T-helper 9 cell (primary cell): ENCODE results near the gene FILIP1L.

ENCODE experiments used
- DNase-seq: peaks from one replicate; pipeline ENCODE4 v3.0.0-alpha.2; 2020

Gene FILIP1L

GRCh38 chr3:100006570-100007271 lies 107.6 kb downstream of the FILIP1L start:
- no peak for DNase-seq

- no peak for DNase-seq
Observed at GRCh38 chr3:100005665-100006393, 108.5 kb downstream of the FILIP1L start.

GRCh38 chr3:100004931-100005330 lies 109.4 kb downstream of the FILIP1L start:
- no peak for DNase-seq

- no peak for DNase-seq
Observed at GRCh38 chr3:100003609-100004503, 110.4 kb downstream of the FILIP1L start.

- no peak for DNase-seq
Observed at GRCh38 chr3:100002599-100003350, 111.5 kb downstream of the FILIP1L start.

- DNase-seq = no peak
Observed at GRCh38 chr3:100001526-100002270, 112.6 kb downstream of the FILIP1L start.

GRCh38 chr3:100001083-100001482 lies 113.2 kb downstream of the FILIP1L start:
- no peak for DNase-seq

- DNase-seq = no peak
Observed at GRCh38 chr3:99999536-99999935, 114.8 kb downstream of the FILIP1L start.

- no peak for DNase-seq
Observed at GRCh38 chr3:99997293-99997692, 117.0 kb downstream of the FILIP1L start.

GRCh38 chr3:99990179-99990578 lies 124.1 kb downstream of the FILIP1L start:
- DNase-seq = no peak

GRCh38 chr3:99984668-99985067 lies 129.6 kb downstream of the FILIP1L start:
- no peak for DNase-seq

GRCh38 chr3:99984139-99984538 lies 130.2 kb downstream of the FILIP1L start:
- no peak for DNase-seq

- no peak for DNase-seq
Observed at GRCh38 chr3:99982650-99983049, 131.7 kb downstream of the FILIP1L start.

- no peak for DNase-seq
Observed at GRCh38 chr3:99981138-99981537, 133.2 kb downstream of the FILIP1L start.

GRCh38 chr3:99980606-99981005 lies 133.7 kb downstream of the FILIP1L start:
- DNase-seq = no peak

GRCh38 chr3:99978221-99978620 lies 136.1 kb downstream of the FILIP1L start:
- no peak for DNase-seq

- no peak for DNase-seq
Observed at GRCh38 chr3:99976584-99976983, 137.7 kb downstream of the FILIP1L start.

GRCh38 chr3:99974989-99975388 lies 139.3 kb downstream of the FILIP1L start:
- DNase-seq = no peak

- DNase-seq = no peak
Observed at GRCh38 chr3:99972380-99973104, 141.8 kb downstream of the FILIP1L start.

- DNase-seq = no peak
Observed at GRCh38 chr3:99971761-99972160, 142.5 kb downstream of the FILIP1L start.

GRCh38 chr3:99970198-99970597 lies 144.1 kb downstream of the FILIP1L start:
- no peak for DNase-seq
